Caco-2 (cell line): ENCODE measurements around the gene NEGR1. TPM values are rescaled to one million over a fixed set of nuclear protein-coding genes. Genes with fewer than 3 reads are reported as not detected.

Source experiments
- BruUV-seq: library from RNA; stranded (reverse); fragments of 400-500 nt; replicated peaks from 2 replicates; lab custom pipeline; 2021; lab: Mats Ljungman, UMichigan
- CTCF ChIA-PET: fragments of 300-600 bp; sonication (Branson Sonifier 250); formaldehyde crosslinking; loops from one replicate; lab custom pipeline; 2022; ENCODE audit warnings: antibody characterized with exemption; lab: Charles Lee
- POLR2A ChIA-PET: fragments of 300-600 bp; sonication (Branson Sonifier 250); formaldehyde crosslinking; loops from one replicate; lab custom pipeline; 2022; ENCODE audit warnings: antibody characterized with exemption; lab: Charles Lee
- DNase-seq, 2 experiments: peaks; one replicate each; pipeline versions ENCODE4 v3.0.0 to v3.0.0-alpha.2; 2020 to 2022
- H3K27me3 ChIP-seq: replicated peaks from 2 replicates; pipeline ENCODE4 v1.6.0; 2011; ENCODE audit warnings: low read length; ENCODE audit not compliant: control insufficient read depth, insufficient read depth
- H3K36me3 ChIP-seq: 2 replicates; pipeline ENCODE4 v1.5.1; 2011; ENCODE audit warnings: low read length; ENCODE audit not compliant: control insufficient read depth, insufficient read depth
- H3K4me1 ChIP-seq: fragments of 250-450 bp; sonication (Bioruptor Pico); 2 replicates; pipeline ENCODE4 v1.5.1; 2020; ENCODE audit warnings: mild to moderate bottlenecking
- H3K4me3 ChIP-seq: 2 replicates; pipeline ENCODE4 v1.5.1; 2011; ENCODE audit warnings: low read depth, mild to moderate bottlenecking, control low read depth, low read length
- H3K9me3 ChIP-seq: fragments of 250-450 bp; sonication (Bioruptor Pico); 2 replicates; pipeline ENCODE4 v1.5.1; 2020; ENCODE audit warnings: mild to moderate bottlenecking, moderate library complexity
- H3K27ac Mint-ChIP-seq: one replicate; pipeline ENCODE4 v1.8.0; 2022; ENCODE audit warnings: mixed read lengths; ENCODE audit not compliant: unreplicated experiment
- H3K27me3 Mint-ChIP-seq: one replicate; pipeline ENCODE4 v1.8.0; 2022; ENCODE audit warnings: mixed read lengths; ENCODE audit not compliant: insufficient read depth, unreplicated experiment
- H3K36me3 Mint-ChIP-seq: one replicate; pipeline ENCODE4 v1.8.0; 2022; ENCODE audit warnings: mild to moderate bottlenecking, mixed read lengths; ENCODE audit not compliant: insufficient read depth, unreplicated experiment
- H3K4me1 Mint-ChIP-seq: one replicate; pipeline ENCODE4 v1.8.0; 2022; ENCODE audit warnings: low read depth, mixed read lengths; ENCODE audit not compliant: unreplicated experiment
- H3K4me3 Mint-ChIP-seq: one replicate; pipeline ENCODE4 v1.8.0; 2022; ENCODE audit warnings: mild to moderate bottlenecking, moderate library complexity, mixed read lengths; ENCODE audit not compliant: unreplicated experiment
- H3K9me3 Mint-ChIP-seq: one replicate; pipeline ENCODE4 v1.8.0; 2022; ENCODE audit warnings: mixed read lengths; ENCODE audit not compliant: unreplicated experiment
- intact Hi-C: fragments of 100-400 bp; cut with micrococcal nuclease; formaldehyde crosslinking; loops from one replicate; pipeline ENCODE4 v1.10.0; 2022; ENCODE audit not compliant: unreplicated experiment
- total RNA-seq: library from RNA; stranded (reverse); gene quantifications from 2 replicates; pipeline ENCODE4 v1.2.3, GENCODE V29; 2022
- TF ChIP-seq, protein P1 (sequence below), 2 experiments: fragments of 200-600 bp in 1 of 2; IDR thresholded peaks; 1 replicate in 1 of 2; 2 replicates in 1 of 2; pipeline versions ENCODE4 v1.5.1 to v1.8.0; 2011 to 2022; ENCODE audit warnings: antibody characterized with exemption in 1 of 2, control low read depth in 1 of 2, inconsistent platforms in 1 of 2, low read depth in 1 of 2, low read length in 1 of 2, mild to moderate bottlenecking in 1 of 2, moderate library complexity in 1 of 2; ENCODE audit not compliant: insufficient read depth in 1 of 2, severe bottlenecking in 1 of 2, unreplicated experiment in 1 of 2

Gene NEGR1
- total RNA-seq, 1 experiment from 2014 or later, result not detected

DNA sequence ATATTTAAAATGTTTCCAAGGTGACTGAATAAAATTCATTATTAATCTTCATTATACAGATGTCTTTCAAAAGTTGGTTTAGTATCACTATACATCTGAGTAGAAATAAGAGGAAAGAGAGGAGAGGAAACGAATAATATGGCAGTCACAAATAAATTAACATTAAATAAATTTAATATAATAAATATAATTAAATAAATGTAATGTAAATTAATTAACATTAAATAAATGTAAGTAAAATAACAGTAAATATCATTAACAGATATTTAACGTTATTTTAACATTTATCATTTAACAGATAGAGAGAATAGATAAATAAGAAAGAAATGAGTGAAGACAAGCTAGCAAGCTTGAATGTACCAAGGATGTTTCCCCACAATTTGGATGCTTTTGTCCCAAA, 592.7 kb downstream of the NEGR1 start:
- intact Hi-C loops, result no loop called here

DNA sequence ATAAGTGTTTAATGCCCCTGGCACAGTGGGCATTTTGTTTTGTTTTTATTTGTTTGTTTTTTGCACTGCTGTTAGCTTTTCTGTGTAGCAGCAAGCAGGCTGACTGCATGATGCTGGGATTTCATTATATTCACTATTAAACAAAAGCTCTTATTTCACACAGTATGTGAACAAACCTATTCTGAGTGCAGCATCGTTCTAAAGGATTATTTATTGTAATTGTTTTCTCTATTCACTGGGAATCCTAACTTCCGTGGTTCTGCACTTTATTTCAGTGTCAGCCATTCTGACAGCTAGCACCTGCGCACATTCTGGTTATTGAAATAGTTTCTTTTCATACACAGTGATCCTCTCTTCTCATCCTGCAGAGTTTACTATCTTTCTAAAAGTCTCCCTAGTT, 595.0 kb downstream of the NEGR1 start:
- no peaks in the 10 kb centered on the region for H3K4me1 Mint-ChIP-seq
- Histone ChIP-seq H3K36me3 (no peaks in the 10 kb centered on the region), H3K9me3 (no peaks in the 10 kb centered on the region), H3K4me1 (no peaks in the 10 kb centered on the region), H3K4me3 (no peak overlapping the region), H3K27me3 (no peaks in the 10 kb centered on the region)
- TF ChIP-seq, protein P1, sequence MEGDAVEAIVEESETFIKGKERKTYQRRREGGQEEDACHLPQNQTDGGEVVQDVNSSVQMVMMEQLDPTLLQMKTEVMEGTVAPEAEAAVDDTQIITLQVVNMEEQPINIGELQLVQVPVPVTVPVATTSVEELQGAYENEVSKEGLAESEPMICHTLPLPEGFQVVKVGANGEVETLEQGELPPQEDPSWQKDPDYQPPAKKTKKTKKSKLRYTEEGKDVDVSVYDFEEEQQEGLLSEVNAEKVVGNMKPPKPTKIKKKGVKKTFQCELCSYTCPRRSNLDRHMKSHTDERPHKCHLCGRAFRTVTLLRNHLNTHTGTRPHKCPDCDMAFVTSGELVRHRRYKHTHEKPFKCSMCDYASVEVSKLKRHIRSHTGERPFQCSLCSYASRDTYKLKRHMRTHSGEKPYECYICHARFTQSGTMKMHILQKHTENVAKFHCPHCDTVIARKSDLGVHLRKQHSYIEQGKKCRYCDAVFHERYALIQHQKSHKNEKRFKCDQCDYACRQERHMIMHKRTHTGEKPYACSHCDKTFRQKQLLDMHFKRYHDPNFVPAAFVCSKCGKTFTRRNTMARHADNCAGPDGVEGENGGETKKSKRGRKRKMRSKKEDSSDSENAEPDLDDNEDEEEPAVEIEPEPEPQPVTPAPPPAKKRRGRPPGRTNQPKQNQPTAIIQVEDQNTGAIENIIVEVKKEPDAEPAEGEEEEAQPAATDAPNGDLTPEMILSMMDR (IDR thresholded peaks at IDR 0.05; ENCODE audit: insufficient read depth in 1 of 2, low read depth in 1 of 2, low read length in 1 of 2, severe bottlenecking in 1 of 2, unreplicated experiment in 1 of 2), result no peak
- intact Hi-C loops, result no loop called here
- H3K36me3 Mint-ChIP-seq, result no peaks in the 10 kb centered on the region
- POLR2A ChIA-PET, result no interaction called here
- no peak overlapping the region for H3K4me3 Mint-ChIP-seq
- H3K27ac Mint-ChIP-seq, result no peak overlapping the region
- no TSS peak for BruUV-seq
- H3K9me3 Mint-ChIP-seq, result no peaks in the 10 kb centered on the region
- CTCF ChIA-PET, result no interaction called here
- H3K27me3 Mint-ChIP-seq, result no peaks in the 10 kb centered on the region
- no peak for DNase-seq

More for the DNA sequence above, 592.7 kb downstream of the NEGR1 start:
- Mint-ChIP-seq H3K9me3 (no peaks in the 10 kb centered on the region), H3K36me3 (no peaks in the 10 kb centered on the region), H3K4me1 (no peaks in the 10 kb centered on the region), H3K27me3 (no peaks in the 10 kb centered on the region), H3K4me3 (no peak overlapping the region), H3K27ac (no peak overlapping the region)
- no peak for DNase-seq
- Histone ChIP-seq H3K27me3 (no peaks in the 10 kb centered on the region), H3K9me3 (no peaks in the 10 kb centered on the region), H3K4me3 (no peak overlapping the region), H3K36me3 (no peaks in the 10 kb centered on the region), H3K4me1 (no peaks in the 10 kb centered on the region)
- POLR2A ChIA-PET, result no interaction called here
- no TSS peak for BruUV-seq
- TF ChIP-seq, protein P1 (IDR thresholded peaks at IDR 0.05; ENCODE audit: insufficient read depth in 1 of 2, low read depth in 1 of 2, low read length in 1 of 2, severe bottlenecking in 1 of 2, unreplicated experiment in 1 of 2), result no peak
- CTCF ChIA-PET, result no interaction called here

DNA sequence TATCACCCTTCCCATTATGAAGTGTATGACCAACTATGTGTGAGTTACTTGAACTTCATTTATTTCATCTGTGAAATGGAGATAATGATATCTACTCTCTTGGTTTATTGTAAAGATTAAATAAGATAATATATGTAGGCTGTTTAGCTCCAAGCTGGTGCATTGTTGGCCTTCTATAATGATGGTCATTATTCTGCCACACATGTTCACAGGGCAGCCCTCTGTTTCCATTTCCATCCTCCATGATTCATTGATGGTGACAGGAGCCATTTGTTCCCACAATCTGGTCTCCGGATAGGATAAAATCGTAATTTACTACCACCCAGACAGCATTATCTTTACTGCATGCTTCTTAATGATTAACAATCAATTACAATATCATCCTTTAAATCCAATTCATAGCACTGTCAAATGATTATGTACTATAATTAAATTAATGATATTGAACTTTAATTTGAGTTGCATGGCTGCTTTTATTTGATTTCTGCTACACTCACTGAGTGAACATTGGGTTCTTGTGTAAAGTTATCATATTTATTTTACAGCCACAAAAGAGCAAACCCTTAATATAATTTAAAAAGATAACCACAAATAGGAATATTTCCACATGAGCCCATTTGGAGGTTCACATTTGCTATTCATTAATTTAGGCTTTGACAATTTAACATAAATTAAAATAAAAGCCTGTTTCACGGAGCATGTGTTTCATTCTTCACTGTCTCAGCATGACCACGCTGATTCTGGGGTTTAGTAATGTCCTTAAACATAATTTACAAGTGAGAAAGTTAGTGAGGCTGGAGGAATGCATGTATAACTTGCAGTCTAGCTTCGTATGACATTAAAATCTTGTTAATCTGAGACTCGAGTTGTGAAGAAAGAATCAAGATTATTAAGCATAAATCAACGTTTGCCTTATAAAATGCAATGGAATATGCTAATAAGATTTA, 605.1 kb downstream of the NEGR1 start:
- Mint-ChIP-seq H3K27ac (no peak overlapping the region), H3K27me3 (no peaks in the 10 kb centered on the region), H3K4me1 (no peaks in the 10 kb centered on the region), H3K9me3 (no peaks in the 10 kb centered on the region), H3K4me3 (no peak overlapping the region), H3K36me3 (no peaks in the 10 kb centered on the region)
- BruUV-seq, result no TSS peak
- CTCF ChIA-PET, result no interaction called here
- H3K36me3 ChIP-seq, result no peaks in the 10 kb centered on the region
- TF ChIP-seq, protein P1 (IDR thresholded peaks at IDR 0.05; ENCODE audit: insufficient read depth in 1 of 2, low read depth in 1 of 2, low read length in 1 of 2, severe bottlenecking in 1 of 2, unreplicated experiment in 1 of 2), result no peak
- DNase-seq, result no peak
- H3K27me3 ChIP-seq, result no peaks in the 10 kb centered on the region
- POLR2A ChIA-PET, result no interaction called here
- no peaks in the 10 kb centered on the region for H3K9me3 ChIP-seq
- intact Hi-C loops, result no loop called here
- H3K4me1 ChIP-seq, result no peaks in the 10 kb centered on the region
- no peak overlapping the region for H3K4me3 ChIP-seq
